Heart right ventricle (tissue), 16 donors: Measurements from ENCODE around the gene SOX30. TPM values are rescaled to one million over a fixed set of nuclear protein-coding genes. Genes with fewer than 3 reads are reported as not detected.
A peak's percentile ranks its signal among the peaks of the same experiment; 100 is the strongest.

Experiments used
- ATAC-seq, 8 donors: fragments of 200-7000 bp; cut with Tn5 transposase; one replicate each; pipeline ENCODE4 v1.9.1; 2020; ENCODE audit warnings: mild to moderate bottlenecking in 8 of 8, moderate library complexity in 8 of 8, moderate number of reproducible peaks in 1 of 8
- DNase-seq, 2 donors: peaks; one replicate each; pipeline ENCODE4 v3.0.0-alpha.2; 2020
- H3K27ac ChIP-seq, 10 donors: fragments of 200-600 bp; sonication (generic) in 2 of 10; one replicate each; pipeline versions ENCODE4 v1.5.0 to v1.8.0; 2020 to 2022; ENCODE audit warnings: mild to moderate bottlenecking in 3 of 10
- H3K27me3 ChIP-seq, 7 donors: fragments of 200-600 bp; one replicate each; pipeline ENCODE4 v1.8.0; 2021 to 2022; ENCODE audit warnings: mild to moderate bottlenecking in 2 of 7
- H3K36me3 ChIP-seq, 9 donors: fragments of 200-600 bp; sonication (generic) in 1 of 9; one replicate each; pipeline versions ENCODE4 v1.5.0 to v1.8.0; 2020 to 2022; ENCODE audit warnings: mild to moderate bottlenecking in 2 of 9
- H3K4me1 ChIP-seq, 9 donors: fragments of 200-600 bp; sonication (generic) in 1 of 9; one replicate each; pipeline versions ENCODE4 v1.5.0 to v1.8.0; 2020 to 2022; ENCODE audit warnings: mild to moderate bottlenecking in 4 of 9
- H3K4me3 ChIP-seq, 10 donors: fragments of 200-600 bp; sonication (generic) in 2 of 10; one replicate each; pipeline versions ENCODE4 v1.5.0 to v1.8.0; 2020 to 2022; ENCODE audit warnings: mild to moderate bottlenecking in 7 of 10, moderate library complexity in 2 of 10
- H3K9me3 ChIP-seq, 11 donors: fragments of 200-600 bp in 10 of 11; sonication (generic) in 2 of 11; one replicate each; pipeline versions ENCODE4 v1.5.0 to v1.8.0; 2013 to 2022; ENCODE audit warnings: mild to moderate bottlenecking in 2 of 11, control low read depth in 1 of 11, moderate library complexity in 1 of 11
- CTCF ChIP-seq, 9 donors: fragments of 200-600 bp; sonication (generic) in 2 of 9; IDR thresholded peaks; one replicate each; pipeline versions ENCODE4 v1.5.0 to v1.8.0; 2021 to 2022; ENCODE audit warnings: antibody characterized with exemption in 9 of 9, mild to moderate bottlenecking in 5 of 9, moderate library complexity in 1 of 9
- WGBS, 2 donors: extraction: QIAGEN DNeasy Blood & Tissue Kit; methylation state at CpG; one replicate each; pipeline ENCODE4 v1.1.7; 2013; ENCODE audit warnings: inconsistent platforms in 1 of 2; 5-methylcytosine and 5-hydroxymethylcytosine counted together
- intact Hi-C, 10 donors: fragments of 100-400 bp; cut with DNase I; formaldehyde crosslinking; loops; one replicate each; pipeline versions ENCODE4 v1.11.1 to v1.14.2; 2022
- polyA plus RNA-seq, 2 donors: library from polyadenylated mRNA; stranded (reverse); fragments of 200-250 nt; gene quantifications; one replicate each; pipeline ENCODE4 v1.2.3, GENCODE V29; 2013
- total RNA-seq, 10 donors: library from RNA; stranded (reverse); fragmentation: NEBNext Ultra II Directional in 3 of 10; extraction: Animal tissue kit (Norgen Biotek cat#: 25700) in 3 of 10; gene quantifications; one replicate each; pipeline versions ENCODE4 v1.2.1 to v1.2.4, GENCODE V29; 2021 to 2023
- donor health status: Arrhythmogenic right ventricular cardiomyopathy.
- donor health status: ischemic (EF 13 %, LVEDD 7.1; RV severe dilation, severe dysfunction).
- donor health status: healthy with polysubstance abuse.
- donor health status: DM: no; HTN: yes; CAD: no.
- donor health status: DM: no; HTN: no; CAD: no.
- donor health status: ischemic (EF 25% LVEDD 6.9; RV normal size, moderate dysfunction).
- donor health status: ischemic (EF 25% LVEDD 5.7; RV mildly dilated, moderate dysfunction).
- donor health status: healthy.
- donor health status: DM: yes; HTN: yes; CAD: no.
- donor health status: Ischemic cardiomyopathy.
- donor health status: ischemic (EF 35%, LVEDD 5.7; RV mildly dilated, moderate dysfunction).
- donor health status: nonischemic (EF 11% LVEDD 7.7; RV severe dilation, severe dysfunction).
- donor health status: DM: yes; HTN: yes; CAD: no.
- donor health status: PGD.
- donor health status: ischemic (EF 29% LVEDD 5.4; RV normal size, mild dysfunction).
- donor health status: nonischemic (EF 23%, LVEDD 6.1; RV moderate dilation, normal function).

SOX30 gene
- total and polyA plus RNA-seq, 12 donors = 0.04 to 0.21 (median 0.16) TPM; not detected in 4

GRCh38 chr5:157672976-157673375 is 20.7 kb upstream of the SOX30 start:
- Histone ChIP-seq H3K36me3 (no peaks in the 10 kb centered on the region), H3K9me3 (no peaks in the 10 kb centered on the region), H3K4me1 (peaks cover 0 to 17% (median 13%) of the 10 kb centered on the region in 9 donors), H3K27me3 (peaks cover 0 to 37% (median 7%) of the 10 kb centered on the region in 7 donors), H3K4me3 (no peak overlapping the region), H3K27ac (no peak overlapping the region)
- WGBS, 2 donors = 92 to 98% methylated on average over 8 of the region's 8 CpGs
- no peak for ATAC-seq
- intact Hi-C loops = loop anchor here in 2 of 10 donors (5.0 kb wide), 1 partner anchor 44 kb away; no protein-coding TSS in a partner anchor
- TF ChIP-seq CTCF (IDR thresholded peaks at IDR 0.05) = no peak
- no peak for DNase-seq

GRCh38 chr5:157671592-157672330 is 19.5 kb upstream of the SOX30 start:
- WGBS, 2 donors = 31 to 35% methylated on average over 57 of the region's 57 CpGs
- peak overlapping the region; percentile 33 to 76 (median 62) for H3K4me3 ChIP-seq
- intact Hi-C loops = loop anchor here in 2 of 10 donors (5.0 kb wide), 1 partner anchor 46 kb away; no protein-coding TSS in a partner anchor
- no peaks in the 10 kb centered on the region for H3K36me3 ChIP-seq
- ATAC-seq = peak in 2 of 8 donors; percentile 4 to 14
- peaks cover 0 to 37% (median 7%) of the 10 kb centered on the region in 7 donors for H3K27me3 ChIP-seq
- H3K9me3 ChIP-seq = no peaks in the 10 kb centered on the region
- no peak for TF ChIP-seq CTCF (IDR thresholded peaks at IDR 0.05)
- DNase-seq = peak in 1 of 2 donors; percentile 14
- H3K4me1 ChIP-seq = peaks cover 0 to 17% (median 13%) of the 10 kb centered on the region in 9 donors
- peak overlapping the region in 1 of 10 donors; percentile 53 for H3K27ac ChIP-seq

- Histone ChIP-seq H3K36me3 (no peaks in the 10 kb centered on the region), H3K4me1 (peaks cover 0 to 17% (median 13%) of the 10 kb centered on the region in 9 donors), H3K27ac (peak within 1 kb of the TSS in 1 of 10 donors; percentile 53), H3K27me3 (peaks cover 0 to 37% (median 7%) of the 10 kb centered on the region in 7 donors), H3K9me3 (no peaks in the 10 kb centered on the region), H3K4me3 (peak within 1 kb of the TSS; percentile 33 to 76 (median 62))
- DNase-seq (peak; percentile 21 to 45), ATAC-seq (peak; percentile 66 to 86 (median 74))
- TF ChIP-seq CTCF (IDR thresholded peaks at IDR 0.05) = no peak
- 3 to 4% methylated on average over 59 of the region's 59 CpGs for WGBS, 2 donors
- intact Hi-C loops = loop anchor here in 2 of 10 donors (5.0 kb wide), 1 partner anchor 46 kb away; no protein-coding TSS in a partner anchor
Measured at GRCh38 chr5:157670662-157671591, 18.7 kb upstream of the SOX30 start, which contains the start of gene C5orf52. Gene C5orf52, plus strand, starts transcription at chr5:157671533. Its CDS starts 82 bp downstream, at chr5:157671615.

- H3K4me3 ChIP-seq = no peak overlapping the region
- H3K36me3 ChIP-seq = no peaks in the 10 kb centered on the region
- intact Hi-C loops = loop anchor here in 3 of 10 donors (2.0 to 5.0 kb wide), 2 partner anchors 48 to 49 kb away; no protein-coding TSS in a partner anchor
- H3K4me1 ChIP-seq = peaks cover 0 to 17% (median 13%) of the 10 kb centered on the region in 9 donors
- H3K27ac ChIP-seq = no peak overlapping the region
- H3K27me3 ChIP-seq = peaks cover 0 to 37% (median 7%) of the 10 kb centered on the region in 7 donors
- ATAC-seq (no peak), DNase-seq (no peak)
- H3K9me3 ChIP-seq = no peaks in the 10 kb centered on the region
- no peak for TF ChIP-seq CTCF (IDR thresholded peaks at IDR 0.05)
- 97% methylated on average over 6 of the region's 6 CpGs for WGBS, 2 donors
Measured at GRCh38 chr5:157669701-157670097, 17.5 kb upstream of the SOX30 start.
